ENCODE data around the gene IRF4. TPM values are rescaled to one million over a fixed set of nuclear protein-coding genes. Genes with fewer than 3 reads are reported as not detected.

The IRF4 gene
- total and polyA plus RNA-seq, 4 donors = 0.85 to 5.0 (median 2.9) TPM

DNA sequence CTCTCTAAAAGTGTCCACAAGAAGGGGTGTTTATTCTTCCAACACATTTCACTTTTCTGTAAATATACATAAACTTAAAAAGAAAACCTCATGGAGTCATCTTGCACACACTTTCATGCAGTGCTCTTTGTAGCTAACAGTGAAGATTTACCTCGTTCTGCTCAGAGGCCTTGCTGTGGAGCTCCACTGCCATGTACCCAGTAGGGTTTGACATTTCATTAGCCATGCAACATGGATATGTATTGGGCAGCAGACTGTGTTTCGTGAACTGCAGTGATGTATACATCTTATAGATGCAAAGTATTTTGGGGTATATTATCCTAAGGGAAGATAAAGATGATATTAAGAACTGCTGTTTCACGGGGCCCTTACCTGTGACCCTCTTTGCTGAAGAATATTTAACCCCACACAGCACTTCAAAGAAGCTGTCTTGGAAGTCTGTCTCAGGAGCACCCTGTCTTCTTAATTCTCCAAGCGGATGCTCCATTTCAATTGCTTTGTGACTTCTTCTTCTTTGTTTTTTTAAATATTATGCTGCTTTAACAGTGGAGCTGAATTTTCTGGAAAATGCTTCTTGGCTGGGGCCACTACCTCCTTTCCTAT lies 17.9 kb downstream of the IRF4 start:
- H3K27me3 ChIP-seq (ENCODE audit: control insufficient read depth in 3 of 3, insufficient read depth in 3 of 3, low read length in 2 of 3) = peaks cover 0 to 11% (median 0%) of the 10 kb centered on the region in 3 donors
- no peak overlapping the region for H3K27ac ChIP-seq (ENCODE audit: low read depth in 1 of 2, low read length in 1 of 2)
- no peak for DNase-seq
- H3K4me1 ChIP-seq (ENCODE audit: control insufficient read depth in 5 of 5, insufficient read depth in 5 of 5, low read length in 5 of 5) = peaks cover 0 to 10% (median 0%) of the 10 kb centered on the region in 5 donors
- WGBS, 2 donors = 88 to 94% methylated on average over 4 of the region's 4 CpGs
- TF ChIP-seq, protein P1, sequence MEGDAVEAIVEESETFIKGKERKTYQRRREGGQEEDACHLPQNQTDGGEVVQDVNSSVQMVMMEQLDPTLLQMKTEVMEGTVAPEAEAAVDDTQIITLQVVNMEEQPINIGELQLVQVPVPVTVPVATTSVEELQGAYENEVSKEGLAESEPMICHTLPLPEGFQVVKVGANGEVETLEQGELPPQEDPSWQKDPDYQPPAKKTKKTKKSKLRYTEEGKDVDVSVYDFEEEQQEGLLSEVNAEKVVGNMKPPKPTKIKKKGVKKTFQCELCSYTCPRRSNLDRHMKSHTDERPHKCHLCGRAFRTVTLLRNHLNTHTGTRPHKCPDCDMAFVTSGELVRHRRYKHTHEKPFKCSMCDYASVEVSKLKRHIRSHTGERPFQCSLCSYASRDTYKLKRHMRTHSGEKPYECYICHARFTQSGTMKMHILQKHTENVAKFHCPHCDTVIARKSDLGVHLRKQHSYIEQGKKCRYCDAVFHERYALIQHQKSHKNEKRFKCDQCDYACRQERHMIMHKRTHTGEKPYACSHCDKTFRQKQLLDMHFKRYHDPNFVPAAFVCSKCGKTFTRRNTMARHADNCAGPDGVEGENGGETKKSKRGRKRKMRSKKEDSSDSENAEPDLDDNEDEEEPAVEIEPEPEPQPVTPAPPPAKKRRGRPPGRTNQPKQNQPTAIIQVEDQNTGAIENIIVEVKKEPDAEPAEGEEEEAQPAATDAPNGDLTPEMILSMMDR (IDR thresholded peaks at IDR 0.05; ENCODE audit: control extremely low read depth, extremely low read depth) = no peak
- no peaks in the 10 kb centered on the region for H3K36me3 ChIP-seq (ENCODE audit: control insufficient read depth in 4 of 4, insufficient read depth in 4 of 4, low read length in 4 of 4)
- H3K9ac ChIP-seq (ENCODE audit: insufficient read depth in 1 of 2, low read length in 2 of 2) = no peak overlapping the region
- no peak for ATAC-seq (ENCODE audit: insufficient read depth, low FRiP score)
- no peak overlapping the region for H3K4me3 ChIP-seq
- peaks cover 0 to 1% (median under 1%) of the 10 kb centered on the region in 4 donors for H3K9me3 ChIP-seq (ENCODE audit: control insufficient read depth in 4 of 4, insufficient read depth in 3 of 4, low read length in 3 of 4)

DNA sequence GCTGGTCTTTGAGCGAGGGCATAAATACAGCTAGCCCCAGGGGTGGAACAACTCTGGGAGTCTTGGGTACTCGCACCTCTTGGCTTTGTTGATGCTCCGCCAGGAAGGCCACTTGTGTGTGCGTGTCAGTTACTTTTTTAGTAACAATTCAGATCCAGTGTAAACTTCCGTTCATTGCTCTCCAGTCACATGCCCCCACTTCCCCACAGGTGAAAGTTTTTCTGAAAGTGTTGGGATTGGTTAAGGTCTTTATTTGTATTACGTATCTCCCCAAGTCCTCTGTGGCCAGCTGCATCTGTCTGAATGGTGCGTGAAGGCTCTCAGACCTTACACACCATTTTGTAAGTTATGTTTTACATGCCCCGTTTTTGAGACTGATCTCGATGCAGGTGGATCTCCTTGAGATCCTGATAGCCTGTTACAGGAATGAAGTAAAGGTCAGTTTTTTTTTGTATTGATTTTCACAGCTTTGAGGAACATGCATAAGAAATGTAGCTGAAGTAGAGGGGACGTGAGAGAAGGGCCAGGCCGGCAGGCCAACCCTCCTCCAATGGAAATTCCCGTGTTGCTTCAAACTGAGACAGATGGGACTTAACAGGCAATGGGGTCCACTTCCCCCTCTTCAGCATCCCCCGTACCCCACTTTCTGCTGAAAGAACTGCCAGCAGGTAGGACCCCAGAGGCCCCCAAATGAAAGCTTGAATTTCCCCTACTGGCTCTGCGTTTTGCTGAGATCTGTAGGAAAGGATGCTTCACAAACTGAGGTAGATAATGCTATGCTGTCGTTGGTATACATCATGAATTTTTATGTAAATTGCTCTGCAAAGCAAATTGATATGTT lies 19.2 kb downstream of the IRF4 start:
- DNase-seq (peak; percentile 2 to 59 (median 20)), ATAC-seq (ENCODE audit: insufficient read depth, low FRiP score) (peak; percentile 21)
- Histone ChIP-seq H3K4me1 (ENCODE audit: control insufficient read depth in 5 of 5, insufficient read depth in 5 of 5, low read length in 5 of 5) (peaks cover 0 to 10% (median 0%) of the 10 kb centered on the region in 5 donors), H3K9ac (ENCODE audit: insufficient read depth in 1 of 2, low read length in 2 of 2) (peak overlapping the region in 1 of 2 donors; percentile 9), H3K9me3 (ENCODE audit: control insufficient read depth in 4 of 4, insufficient read depth in 3 of 4, low read length in 3 of 4) (peaks cover 0 to 9% (median 4%) of the 10 kb centered on the region in 4 donors), H3K4me3 (no peak overlapping the region), H3K36me3 (ENCODE audit: control insufficient read depth in 4 of 4, insufficient read depth in 4 of 4, low read length in 4 of 4) (no peaks in the 10 kb centered on the region), H3K27ac (ENCODE audit: low read depth in 1 of 2, low read length in 1 of 2) (peak overlapping the region in 1 of 2 donors; percentile 68), H3K27me3 (ENCODE audit: control insufficient read depth in 3 of 3, insufficient read depth in 3 of 3, low read length in 2 of 3) (peaks cover 0 to 6% (median 0%) of the 10 kb centered on the region in 3 donors)
- TF ChIP-seq, protein P1 (IDR thresholded peaks at IDR 0.05; ENCODE audit: control extremely low read depth, extremely low read depth) = no peak
- 69 to 84% methylated on average over 15 of the region's 15 CpGs for WGBS, 2 donors

- ATAC-seq (ENCODE audit: insufficient read depth, low FRiP score) = no peak
- Histone ChIP-seq H3K36me3 (ENCODE audit: control insufficient read depth in 4 of 4, insufficient read depth in 4 of 4, low read length in 4 of 4) (no peaks in the 10 kb centered on the region), H3K27ac (ENCODE audit: low read depth in 1 of 2, low read length in 1 of 2) (no peak overlapping the region), H3K4me3 (no peak overlapping the region), H3K9me3 (ENCODE audit: control insufficient read depth in 4 of 4, insufficient read depth in 3 of 4, low read length in 3 of 4) (peaks cover 0 to 9% (median 4%) of the 10 kb centered on the region in 4 donors), H3K27me3 (ENCODE audit: control insufficient read depth in 3 of 3, insufficient read depth in 3 of 3, low read length in 2 of 3) (peaks cover 0 to 6% (median 0%) of the 10 kb centered on the region in 3 donors), H3K4me1 (ENCODE audit: control insufficient read depth in 5 of 5, insufficient read depth in 5 of 5, low read length in 5 of 5) (peaks cover 0 to 10% (median 0%) of the 10 kb centered on the region in 5 donors), H3K9ac (ENCODE audit: insufficient read depth in 1 of 2, low read length in 2 of 2) (no peak overlapping the region)
- WGBS, 2 donors = 54 to 72% methylated on average over 10 of the region's 10 CpGs
- no peak for DNase-seq
- TF ChIP-seq, protein P1 (IDR thresholded peaks at IDR 0.05; ENCODE audit: control extremely low read depth, extremely low read depth) = no peak
These were observed 20.0 kb downstream of the IRF4 start for GRCh38 chr6:411402-412145.

Measured in lung (tissue), 12 donors.